ENCODE data around the gene FOXP1.

DNA sequence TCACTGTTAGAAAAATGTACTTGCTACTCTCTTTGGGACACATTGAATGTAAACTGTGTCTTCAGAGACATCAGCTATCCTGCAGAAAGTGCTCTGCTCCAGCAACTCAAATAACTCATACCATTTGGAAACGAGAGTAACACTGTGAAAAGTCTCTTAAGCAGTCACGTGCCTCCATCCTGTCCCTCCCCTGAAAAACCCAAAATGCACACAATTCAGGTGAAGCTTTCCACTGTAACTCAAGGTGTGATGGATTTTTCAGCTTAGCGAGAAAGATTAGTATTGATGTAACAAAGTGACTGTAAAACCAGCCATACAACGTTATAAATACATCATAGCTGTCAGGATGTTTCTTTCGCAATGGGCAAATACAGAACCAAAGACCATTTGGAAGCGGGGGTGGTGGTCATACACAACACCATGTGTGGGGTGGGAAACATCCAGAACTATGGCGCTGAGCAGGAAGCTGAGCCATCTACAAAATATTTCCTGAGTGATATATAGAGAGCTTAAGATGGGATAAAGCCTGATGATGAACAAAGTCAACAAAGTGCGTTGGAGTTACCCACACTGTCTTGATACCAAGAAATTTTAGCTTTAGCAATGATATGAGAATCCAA, 332.3 kb downstream of the FOXP1 start:
- TF ChIP-seq, protein P1, sequence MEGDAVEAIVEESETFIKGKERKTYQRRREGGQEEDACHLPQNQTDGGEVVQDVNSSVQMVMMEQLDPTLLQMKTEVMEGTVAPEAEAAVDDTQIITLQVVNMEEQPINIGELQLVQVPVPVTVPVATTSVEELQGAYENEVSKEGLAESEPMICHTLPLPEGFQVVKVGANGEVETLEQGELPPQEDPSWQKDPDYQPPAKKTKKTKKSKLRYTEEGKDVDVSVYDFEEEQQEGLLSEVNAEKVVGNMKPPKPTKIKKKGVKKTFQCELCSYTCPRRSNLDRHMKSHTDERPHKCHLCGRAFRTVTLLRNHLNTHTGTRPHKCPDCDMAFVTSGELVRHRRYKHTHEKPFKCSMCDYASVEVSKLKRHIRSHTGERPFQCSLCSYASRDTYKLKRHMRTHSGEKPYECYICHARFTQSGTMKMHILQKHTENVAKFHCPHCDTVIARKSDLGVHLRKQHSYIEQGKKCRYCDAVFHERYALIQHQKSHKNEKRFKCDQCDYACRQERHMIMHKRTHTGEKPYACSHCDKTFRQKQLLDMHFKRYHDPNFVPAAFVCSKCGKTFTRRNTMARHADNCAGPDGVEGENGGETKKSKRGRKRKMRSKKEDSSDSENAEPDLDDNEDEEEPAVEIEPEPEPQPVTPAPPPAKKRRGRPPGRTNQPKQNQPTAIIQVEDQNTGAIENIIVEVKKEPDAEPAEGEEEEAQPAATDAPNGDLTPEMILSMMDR (conservative IDR thresholded peaks at IDR 0.05 in 1 of 2, IDR thresholded peaks at IDR 0.05 in 1 of 2; ENCODE audit: low read depth in 1 of 2, low read length in 2 of 2), result no peak
- no peak for TF ChIP-seq EZH2 (IDR thresholded peaks at IDR 0.05; ENCODE audit: low read length, missing control alignments)

Measured in fibroblast of lung (primary cell).